Neutrophil (primary cell): ENCODE measurements around the gene PTN.

Experiments used
- H3K27ac ChIP-seq: fragments of 200-600 bp; sonication (generic); 2 replicates; pipeline ENCODE4 v1.5.1; 2016; ENCODE audit warnings: mild to moderate bottlenecking, moderate library complexity
- H3K27me3 ChIP-seq: fragments of 200-600 bp; sonication (generic); 2 replicates; pipeline ENCODE4 v1.6.0; 2016; ENCODE audit warnings: mild to moderate bottlenecking
- H3K36me3 ChIP-seq: fragments of 200-600 bp; sonication (generic); 2 replicates; pipeline ENCODE4 v1.5.1; 2017
- H3K4me1 ChIP-seq, 2 experiments: fragments of 200-600 bp in 1 of 2; sonication (generic) in 1 of 2; 1 replicate in 1 of 2; 2 replicates in 1 of 2; pipeline versions ENCODE4 v1.5.1 to v1.6.1; 2013 to 2016; ENCODE audit warnings: low read depth in 1 of 2, low read length in 1 of 2, mild to moderate bottlenecking in 1 of 2, moderate library complexity in 1 of 2; ENCODE audit not compliant: control insufficient read depth in 1 of 2, insufficient read depth in 1 of 2
- H3K4me3 ChIP-seq, 2 experiments: fragments of 200-600 bp in 1 of 2; sonication (generic) in 1 of 2; 1 replicate in 1 of 2; 2 replicates in 1 of 2; pipeline ENCODE4 v1.5.1; 2013 to 2016; ENCODE audit warnings: low read depth in 1 of 2, low read length in 1 of 2, mild to moderate bottlenecking in 1 of 2, moderate library complexity in 1 of 2
- H3K9me3 ChIP-seq: fragments of 200-600 bp; sonication (generic); 2 replicates; pipeline ENCODE4 v1.5.1; 2016
- CTCF ChIP-seq: fragments of 200-600 bp; sonication (generic); IDR thresholded peaks from 2 replicates; pipeline ENCODE4 v1.5.1; 2016; ENCODE audit warnings: antibody characterized with exemption

Gene PTN

GRCh38 chr7:137371616-137372015, 28.1 kb upstream of the PTN start:
- Histone ChIP-seq H3K27me3 (no peaks in the 10 kb centered on the region), H3K4me1 (no peaks in the 10 kb centered on the region), H3K4me3 (no peak overlapping the region), H3K36me3 (no peaks in the 10 kb centered on the region), H3K27ac (no peak overlapping the region), H3K9me3 (no peaks in the 10 kb centered on the region)
- no peak for TF ChIP-seq CTCF

GRCh38 chr7:137366995-137367394, 23.5 kb upstream of the PTN start:
- Histone ChIP-seq H3K36me3 (no peaks in the 10 kb centered on the region), H3K27ac (no peak overlapping the region), H3K4me3 (no peak overlapping the region), H3K9me3 (no peaks in the 10 kb centered on the region), H3K27me3 (no peaks in the 10 kb centered on the region), H3K4me1 (no peaks in the 10 kb centered on the region)
- no peak for TF ChIP-seq CTCF

DNA sequence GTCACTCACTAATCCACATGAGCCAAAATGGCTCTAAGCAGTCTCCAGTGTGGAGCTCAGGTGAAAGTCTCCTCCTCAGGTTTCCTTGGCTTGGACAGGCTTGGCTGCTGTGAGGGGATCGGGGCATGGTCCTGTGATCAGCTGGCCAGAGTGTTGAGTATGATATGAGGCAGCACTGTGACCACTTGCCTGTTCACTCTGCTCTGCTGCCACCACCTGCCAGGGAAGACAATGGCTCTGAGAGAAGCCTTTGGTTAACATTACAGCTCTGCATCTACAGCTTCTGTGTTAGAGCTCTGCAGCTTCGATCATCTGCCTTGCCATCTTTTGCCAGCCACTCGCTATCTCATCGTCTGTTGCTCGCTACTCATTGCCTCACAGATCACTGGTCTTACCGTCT, 20.1 kb upstream of the PTN start:
- no peak overlapping the region for H3K27ac ChIP-seq
- no peak overlapping the region for H3K4me3 ChIP-seq
- no peaks in the 10 kb centered on the region for H3K27me3 ChIP-seq
- no peaks in the 10 kb centered on the region for H3K4me1 ChIP-seq
- no peak for TF ChIP-seq CTCF
- no peaks in the 10 kb centered on the region for H3K36me3 ChIP-seq
- H3K9me3 ChIP-seq = no peaks in the 10 kb centered on the region

GRCh38 chr7:137360087-137360679, 16.6 kb upstream of the PTN start:
- Histone ChIP-seq H3K9me3 (no peaks in the 10 kb centered on the region), H3K27me3 (no peaks in the 10 kb centered on the region), H3K27ac (no peak overlapping the region), H3K4me3 (no peak overlapping the region), H3K36me3 (no peaks in the 10 kb centered on the region), H3K4me1 (no peaks in the 10 kb centered on the region)
- no peak for TF ChIP-seq CTCF

DNA sequence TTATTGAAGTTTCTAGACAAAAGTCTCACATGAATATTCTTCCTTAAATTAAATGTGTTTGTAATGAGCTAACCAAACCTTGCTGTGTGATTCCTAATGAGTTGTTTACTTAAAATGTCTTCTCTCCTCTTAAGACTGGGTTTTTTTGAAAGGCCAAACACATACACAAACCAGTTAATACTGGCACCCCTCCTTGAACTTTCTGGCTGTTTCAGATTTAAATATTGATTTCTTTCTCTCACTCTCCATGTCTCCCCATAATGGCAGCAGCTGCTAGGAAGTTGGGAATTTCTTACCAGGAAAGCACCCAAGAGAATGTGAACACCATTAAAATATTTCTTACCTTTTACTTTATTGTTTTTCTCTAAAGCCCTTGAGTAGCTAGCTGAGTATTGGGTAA, 11.4 kb upstream of the PTN start:
- Histone ChIP-seq H3K27me3 (no peaks in the 10 kb centered on the region), H3K36me3 (no peaks in the 10 kb centered on the region), H3K27ac (no peak overlapping the region), H3K4me1 (no peaks in the 10 kb centered on the region), H3K9me3 (no peaks in the 10 kb centered on the region), H3K4me3 (no peak overlapping the region)
- TF ChIP-seq CTCF = no peak

GRCh38 chr7:137354396-137354795, 10.9 kb upstream of the PTN start:
- Histone ChIP-seq H3K9me3 (no peaks in the 10 kb centered on the region), H3K27me3 (no peaks in the 10 kb centered on the region), H3K36me3 (no peaks in the 10 kb centered on the region), H3K27ac (no peak overlapping the region), H3K4me3 (no peak overlapping the region), H3K4me1 (no peaks in the 10 kb centered on the region)
- no peak for TF ChIP-seq CTCF
